ENCODE results near the gene DPP9. TPM values are rescaled to one million over a fixed set of nuclear protein-coding genes. Genes with fewer than 3 reads are reported as not detected.
A peak's percentile ranks its signal among the peaks of the same experiment; 100 is the strongest.

DPP9 gene
- total RNA-seq, 2 donors from 2014 or later = 42.1 to 50.3 TPM

DNA sequence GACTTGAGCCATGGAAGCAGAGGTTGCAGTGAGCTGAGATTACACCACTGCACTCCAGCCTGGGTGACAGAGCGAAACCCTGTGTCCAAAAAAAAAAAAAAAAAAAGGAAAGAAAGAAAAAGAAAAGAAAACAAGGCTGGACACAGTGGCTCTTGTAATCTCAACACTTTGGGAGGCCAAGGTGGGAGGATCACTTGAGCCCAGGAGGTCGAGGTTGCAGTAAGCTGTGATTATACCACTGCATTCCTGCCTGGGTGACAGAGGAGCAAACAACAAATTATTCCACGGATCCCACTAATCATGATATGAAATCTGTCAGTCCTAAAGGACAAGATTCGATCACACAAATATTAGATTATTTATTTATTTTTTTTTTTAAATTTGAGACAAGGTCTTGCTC lies 50.4 kb downstream of the DPP9 start:
- intact Hi-C loops (cut with DNase I) = no loop called here
- DNase-seq (ENCODE audit: low spot score) = no peak

DNA sequence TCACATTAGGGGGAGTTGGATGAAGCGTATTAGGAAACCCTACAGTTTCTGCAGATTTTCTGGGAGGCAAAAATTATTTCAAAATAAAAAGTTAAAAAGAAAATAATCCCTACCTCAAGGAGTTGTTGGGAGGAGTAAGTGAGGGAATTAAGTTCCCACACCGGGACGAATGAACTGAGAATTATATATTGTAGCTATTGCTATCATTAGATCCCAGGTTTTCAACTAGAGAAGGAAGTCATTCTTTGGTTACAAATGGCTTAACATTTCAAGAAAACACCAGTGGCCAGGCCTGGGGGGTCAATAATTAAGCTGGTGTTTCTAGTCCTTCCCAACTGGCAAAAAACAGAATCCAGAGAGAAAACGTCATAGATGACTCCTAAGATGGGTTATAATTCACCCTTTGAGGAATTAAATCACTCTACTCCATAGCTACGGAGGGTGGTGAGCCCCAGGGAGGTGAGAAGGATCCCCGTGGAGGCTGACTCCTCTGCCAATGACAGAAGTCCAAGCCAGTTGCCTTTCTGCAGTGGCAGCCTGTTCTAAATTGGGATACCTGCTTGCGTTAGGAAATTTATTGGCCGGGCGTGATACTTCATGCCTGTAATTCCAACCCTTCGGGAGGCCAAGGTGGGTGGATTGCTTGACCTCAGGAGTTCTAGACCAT lies 52.3 kb downstream of the DPP9 start:
- intact Hi-C loops (cut with DNase I) = no loop called here
- DNase-seq (ENCODE audit: low spot score) = no peak

DNA sequence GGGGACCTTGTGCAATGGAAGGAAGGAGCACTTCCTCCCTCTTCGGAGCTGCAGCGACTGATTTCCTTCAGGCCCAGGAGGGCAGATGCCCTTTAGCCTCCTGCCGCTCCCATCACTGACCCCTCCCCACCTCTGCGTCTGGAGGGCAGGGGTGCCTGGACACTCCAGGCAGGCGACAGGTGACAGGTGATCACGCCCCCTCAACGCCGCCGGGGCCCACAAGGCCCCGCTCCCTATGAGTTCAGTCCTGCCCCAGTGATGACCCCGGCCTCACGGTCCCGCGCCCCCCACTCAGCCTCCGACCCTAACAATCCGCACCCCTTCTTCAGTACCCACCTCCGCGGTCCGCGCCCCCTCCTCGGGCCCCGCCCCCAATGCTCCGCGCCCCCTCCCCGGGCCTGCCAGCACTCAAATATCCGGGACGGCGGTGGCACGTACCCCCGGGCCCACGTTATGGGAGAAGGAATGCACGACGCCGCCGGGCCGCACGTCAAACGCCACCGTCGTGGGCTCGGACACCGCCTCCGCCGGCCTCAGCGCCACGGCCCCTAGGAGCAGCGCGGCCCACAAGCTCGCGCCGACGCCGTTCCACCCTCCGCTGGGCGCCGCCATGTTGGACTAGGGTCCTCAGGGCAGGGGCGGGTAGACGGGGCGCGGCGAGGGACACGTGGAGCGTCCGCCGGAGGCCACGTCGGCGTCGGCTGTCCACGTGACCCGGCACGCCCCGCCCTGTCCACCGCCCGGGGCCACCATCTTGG lies 53.7 kb downstream of the DPP9 start, which contains the start of gene MYDGF:
TSS of gene MYDGF (minus strand) at position 620 of the 758 bp plus-strand sequence. CDS start at position 612, 8 bp downstream.
- intact Hi-C loops (cut with DNase I) = no loop called here
- peak; percentile 98 for DNase-seq (ENCODE audit: low spot score)

DNA sequence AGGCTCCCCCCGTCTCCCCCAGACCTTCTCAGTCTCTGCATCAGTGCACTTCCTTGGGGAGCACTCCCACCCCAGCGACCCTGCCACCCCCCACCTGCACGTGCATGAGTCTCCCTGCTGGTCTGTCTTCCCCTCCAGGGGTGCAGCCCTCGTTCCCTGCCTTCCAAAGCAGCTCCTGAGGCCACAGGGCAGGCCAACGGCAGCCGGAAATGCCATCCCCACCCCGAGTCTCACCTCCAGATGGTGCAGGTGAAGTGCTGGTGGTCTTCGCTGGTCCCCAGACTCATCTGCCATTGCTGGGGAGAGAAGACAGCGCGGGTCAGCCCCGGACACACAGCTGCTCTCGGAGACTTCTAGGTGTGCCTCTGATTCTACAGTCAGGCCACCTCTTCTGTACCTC lies 59.0 kb downstream of the DPP9 start:
- DNase-seq (ENCODE audit: low spot score) = no peak
- intact Hi-C loops (cut with DNase I) = no loop called here

DNA sequence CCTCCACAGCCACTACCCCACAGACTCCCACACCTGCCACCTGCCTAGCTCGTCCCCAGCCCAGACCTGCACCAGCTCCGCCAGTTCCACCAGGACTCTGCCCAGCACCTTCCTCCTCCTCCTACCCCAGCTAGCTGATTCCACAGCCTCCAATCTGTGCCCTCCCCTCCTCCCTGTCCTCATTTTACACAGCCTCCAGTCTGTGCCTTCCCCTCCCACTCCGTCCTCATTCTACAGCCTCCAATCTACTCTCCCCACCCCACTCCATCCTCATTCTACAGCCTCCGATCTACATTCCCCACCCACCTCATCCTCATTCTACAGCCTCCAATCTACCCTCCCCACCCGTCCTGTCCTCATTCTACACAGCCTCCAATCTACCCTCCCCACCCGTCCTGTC lies 60.8 kb downstream of the DPP9 start:
- intact Hi-C loops (cut with DNase I) = no loop called here
- no peak for DNase-seq (ENCODE audit: low spot score)

DNA sequence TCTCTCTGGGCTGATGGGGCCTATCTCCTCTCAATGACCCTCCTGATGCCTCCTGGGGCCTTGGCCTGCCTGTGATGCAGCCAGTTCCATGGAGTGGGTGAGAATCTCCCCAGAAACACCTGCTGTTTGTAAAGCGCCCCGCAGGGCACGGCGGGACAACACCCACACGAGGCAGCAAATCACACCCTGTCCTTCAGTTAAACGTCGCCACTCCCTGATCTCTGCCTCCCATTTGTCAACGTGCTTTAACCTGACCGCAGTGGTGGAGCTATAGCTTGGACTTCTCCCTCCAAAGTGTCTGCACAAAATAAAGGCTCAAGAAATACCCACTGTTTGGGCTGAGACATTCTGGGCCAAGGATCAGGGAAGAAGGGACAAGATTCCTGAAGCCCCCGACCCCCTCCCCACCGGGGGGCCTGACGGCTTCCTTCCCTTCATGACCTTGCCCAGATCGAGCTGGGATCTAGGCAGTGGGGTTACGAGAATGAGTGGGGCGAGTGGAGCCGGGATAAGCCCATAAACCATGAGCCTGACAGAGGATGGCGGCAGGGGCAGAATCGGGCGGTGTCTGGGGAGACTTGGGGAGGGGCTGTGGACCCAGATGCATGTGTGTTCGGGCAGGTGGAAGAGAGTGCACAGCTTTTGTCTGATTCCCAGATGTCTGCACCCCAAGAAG lies 61.5 kb downstream of the DPP9 start:
- intact Hi-C loops (cut with DNase I) = no loop called here
- DNase-seq (ENCODE audit: low spot score) = no peak

DNA sequence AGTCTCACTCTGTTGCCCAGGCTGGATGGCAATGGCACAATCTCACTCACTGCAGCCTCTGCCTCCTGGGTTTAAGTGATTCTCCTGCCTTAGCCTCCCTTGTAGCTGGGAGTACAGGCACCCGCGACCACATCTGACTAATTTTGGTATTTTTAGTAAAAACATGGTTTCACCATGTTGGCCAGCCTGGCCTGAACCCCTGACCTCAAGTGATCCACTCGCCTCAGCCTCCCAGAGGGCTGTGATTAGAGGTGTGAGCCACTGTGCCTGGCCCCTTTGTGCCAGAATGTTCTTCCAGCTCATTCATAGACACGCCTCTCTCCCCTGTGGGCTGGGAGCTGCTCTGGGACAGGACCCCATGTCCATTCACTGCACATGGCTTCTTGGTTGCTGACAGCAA lies 62.6 kb downstream of the DPP9 start:
- DNase-seq (ENCODE audit: low spot score) = no peak
- intact Hi-C loops (cut with DNase I) = no loop called here

DNA sequence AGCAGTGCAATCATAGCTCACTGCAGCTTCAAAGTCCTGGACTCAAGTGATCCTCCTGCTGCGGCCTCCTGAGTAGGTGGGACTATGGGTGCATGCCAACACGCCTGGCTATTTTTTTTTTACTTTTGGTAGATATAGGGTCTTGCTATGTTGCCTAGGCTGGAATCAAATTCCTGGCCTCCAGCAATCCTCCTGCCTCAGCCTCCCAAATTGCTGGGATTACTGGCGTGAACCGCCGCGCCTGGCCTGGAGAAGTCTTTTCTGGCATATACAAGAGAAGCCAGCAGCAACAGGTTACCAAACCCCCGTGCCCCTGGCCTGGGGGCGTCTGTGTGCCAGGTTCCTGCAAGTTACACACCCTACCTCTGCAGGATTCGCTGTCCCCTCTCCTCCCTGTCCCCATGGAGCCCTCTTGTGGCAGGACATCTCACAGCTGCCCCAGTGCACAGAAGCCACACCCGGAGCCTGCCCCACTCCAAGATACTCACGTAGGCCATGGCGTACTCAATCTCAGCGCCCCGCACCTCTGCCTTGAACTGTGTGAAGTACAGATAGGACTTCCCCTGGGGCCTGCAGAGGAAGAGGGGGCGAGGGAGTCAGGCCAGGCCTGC lies 63.4 kb downstream of the DPP9 start:
- DNase-seq (ENCODE audit: low spot score) = no peak
- intact Hi-C loops (cut with DNase I) = no loop called here

DNA sequence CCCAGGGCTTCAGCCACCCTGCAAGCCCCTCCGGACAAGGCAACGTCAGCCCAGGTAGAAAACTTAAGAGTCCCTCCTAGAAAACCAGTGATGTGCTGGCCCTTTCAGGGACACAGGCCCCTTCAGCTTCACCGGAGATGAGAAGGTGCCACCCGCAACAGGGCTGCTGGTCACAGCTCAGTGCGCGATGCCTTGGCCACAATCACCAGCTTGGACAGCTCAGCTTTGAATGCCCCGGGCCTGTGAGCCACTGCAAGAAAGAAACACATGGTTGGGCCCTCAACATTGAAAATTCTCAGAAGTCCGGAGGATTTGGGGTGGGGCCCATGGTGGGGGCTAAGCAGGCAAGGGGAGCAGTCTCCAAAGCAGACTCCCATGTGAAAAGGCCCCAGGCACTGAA lies 65.8 kb downstream of the DPP9 start:
- intact Hi-C loops (cut with DNase I) = no loop called here
- DNase-seq (ENCODE audit: low spot score) = no peak

DNA sequence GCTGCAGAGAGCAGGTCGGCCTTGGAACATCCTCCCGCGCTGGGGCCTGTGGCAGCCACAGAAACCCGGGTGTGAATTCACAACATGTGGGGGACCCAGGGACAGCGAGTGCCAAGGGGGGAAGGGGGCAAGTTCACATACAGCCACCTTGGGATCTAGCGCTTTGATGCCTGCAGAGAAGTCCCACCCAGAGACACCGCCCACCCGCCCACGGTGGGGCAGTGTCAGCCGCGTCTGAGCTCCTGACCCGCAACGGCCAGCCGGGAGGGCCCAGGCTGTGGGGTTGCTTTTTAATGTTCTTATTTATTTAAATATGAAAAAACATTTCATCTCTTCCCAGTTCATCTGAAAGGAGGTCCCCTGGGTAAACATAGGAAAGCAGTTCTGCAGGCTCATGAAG lies 66.4 kb downstream of the DPP9 start:
- intact Hi-C loops (cut with DNase I) = no loop called here
- no peak for DNase-seq (ENCODE audit: low spot score)

DNA sequence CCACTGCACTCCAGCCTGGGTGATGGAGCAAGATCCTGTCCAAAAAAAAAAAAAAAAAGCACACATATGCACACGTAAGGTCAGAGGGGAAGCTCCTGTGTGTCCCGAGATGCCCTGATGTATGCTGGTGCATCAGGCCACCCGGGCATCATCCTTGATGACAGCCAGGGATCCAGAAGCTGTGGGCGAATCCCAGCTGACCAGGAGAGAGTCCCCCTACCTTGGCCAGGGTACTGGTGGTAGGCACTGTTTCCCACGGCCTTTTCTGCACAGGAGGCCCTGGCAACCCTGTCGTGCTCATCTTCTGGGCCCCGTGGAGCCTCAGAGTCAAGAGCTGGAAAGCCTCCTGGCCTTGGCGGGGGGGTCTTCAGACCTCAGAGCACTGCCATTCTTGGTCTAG lies 67.5 kb downstream of the DPP9 start:
- DNase-seq (ENCODE audit: low spot score) = no peak
- intact Hi-C loops (cut with DNase I) = no loop called here

DNA sequence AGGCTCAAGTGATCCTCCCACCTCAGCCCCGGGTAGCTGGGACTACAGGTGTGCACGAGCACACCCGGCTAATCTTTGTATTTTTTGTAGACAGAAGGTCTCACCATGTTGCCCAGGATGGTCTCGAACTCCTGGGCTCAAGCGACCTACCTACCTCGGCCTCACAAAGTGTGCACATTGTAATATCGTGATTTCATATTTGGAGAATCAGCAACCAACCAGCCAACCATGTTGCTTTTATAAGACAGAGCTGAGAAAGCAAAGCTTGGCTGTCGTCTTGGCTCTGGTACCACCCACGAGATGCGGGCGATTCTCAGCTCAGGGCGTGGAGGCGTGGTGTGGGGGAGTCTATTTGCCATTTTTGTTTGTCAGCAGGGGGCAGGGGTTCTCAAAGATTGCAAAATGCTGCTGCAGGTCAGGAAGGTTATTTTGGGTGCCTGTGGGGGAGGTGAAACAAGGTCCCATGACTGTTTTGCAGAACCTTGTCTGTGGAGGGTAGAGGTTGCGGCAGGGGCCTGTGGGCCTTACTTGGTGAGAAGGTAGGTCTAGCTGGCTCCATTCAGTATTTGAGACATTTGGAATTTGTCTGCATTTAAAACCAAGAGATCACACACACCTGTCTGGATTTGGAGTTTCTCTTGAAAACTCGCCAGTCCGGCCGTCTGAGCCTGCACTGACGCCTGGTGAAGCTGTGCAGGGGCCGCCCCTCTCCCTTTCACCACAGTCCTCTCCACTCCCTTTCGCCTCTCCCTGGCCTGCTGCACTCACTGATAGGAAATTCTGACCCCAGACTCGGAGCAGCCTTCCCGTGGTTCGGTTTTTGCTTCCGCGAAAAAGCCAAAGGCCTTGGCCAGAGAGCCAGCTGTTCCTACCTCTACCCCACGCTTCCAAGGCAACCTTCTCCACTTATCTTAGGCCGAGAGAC lies 68.9 kb downstream of the DPP9 start:
- intact Hi-C loops (cut with DNase I) = no loop called here
- DNase-seq (ENCODE audit: low spot score) = no peak

DNA sequence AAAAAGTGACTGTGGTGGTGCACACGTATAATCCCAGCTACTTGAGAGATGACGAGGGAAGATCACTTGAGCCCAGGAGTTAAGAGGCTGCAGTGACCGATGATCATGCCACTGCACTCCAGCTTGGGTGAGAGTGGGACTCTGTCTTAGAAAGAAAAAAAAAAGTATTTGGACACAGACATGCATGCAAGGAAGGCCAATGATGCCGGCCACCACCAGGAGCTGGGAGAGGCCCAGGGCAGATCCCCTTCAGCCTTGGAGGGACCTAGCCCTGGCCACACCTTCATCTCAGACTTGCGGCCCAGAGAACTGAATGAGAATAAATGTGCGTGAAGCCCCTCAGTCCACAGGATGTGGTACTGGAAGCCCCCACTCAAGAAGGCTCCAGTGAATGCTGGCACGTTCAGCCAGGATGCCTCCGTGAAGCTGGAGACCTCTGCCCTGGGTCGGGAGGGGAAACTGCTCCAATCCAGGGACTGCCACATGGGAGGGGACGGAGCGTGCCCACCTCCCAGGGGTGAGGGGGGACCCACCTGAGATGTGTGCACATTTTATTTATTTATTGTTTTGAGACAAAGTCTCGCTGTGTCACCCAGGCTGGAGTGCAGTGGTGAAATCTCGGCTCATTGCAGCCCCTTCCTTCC lies 69.7 kb downstream of the DPP9 start:
- intact Hi-C loops (cut with DNase I) = no loop called here

DNA sequence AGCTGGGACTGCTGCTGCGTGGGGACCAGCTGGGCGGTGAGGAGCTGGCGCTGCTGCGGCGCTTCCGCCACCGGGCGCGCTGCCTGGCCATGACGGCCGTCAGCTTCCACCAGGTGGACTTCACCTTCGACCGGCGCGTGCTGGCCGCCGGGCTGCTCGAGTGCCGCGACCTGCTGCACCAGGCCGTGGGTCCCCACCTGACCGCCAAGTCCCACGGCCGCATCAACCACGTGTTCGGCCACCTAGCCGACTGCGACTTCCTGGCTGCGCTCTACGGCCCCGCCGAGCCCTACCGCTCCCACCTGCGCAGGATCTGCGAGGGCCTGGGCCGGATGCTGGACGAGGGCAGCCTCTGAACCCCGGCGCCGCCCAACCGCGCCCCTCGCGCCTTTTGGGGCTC lies 71.6 kb downstream of the DPP9 start:
- intact Hi-C loops (cut with DNase I) = no loop called here
- no peak for DNase-seq (ENCODE audit: low spot score)

More for the DNA sequence above, 69.7 kb downstream of the DPP9 start:
- DNase-seq (ENCODE audit: low spot score) = no peak

DNA sequence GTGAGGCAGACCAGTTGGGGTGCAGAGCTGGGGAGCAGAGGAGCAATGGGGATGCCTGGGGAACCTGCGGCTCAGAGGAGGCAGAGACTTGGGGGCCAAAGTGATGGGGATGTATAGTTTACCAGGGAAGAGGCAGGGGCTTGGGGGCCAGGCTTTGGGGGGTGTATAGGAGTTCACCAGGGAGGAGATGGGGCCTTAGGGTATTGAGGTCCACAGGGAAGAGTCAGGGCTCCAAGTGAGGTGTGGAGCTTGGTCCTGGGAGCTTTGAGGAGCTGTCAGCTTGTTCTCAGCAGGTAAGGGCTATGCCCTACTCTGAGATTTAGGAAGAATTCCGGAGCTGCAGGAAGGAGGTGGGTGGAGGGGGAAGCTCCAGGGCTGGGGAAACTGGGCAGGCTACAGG lies 73.5 kb downstream of the DPP9 start:
- DNase-seq (ENCODE audit: low spot score) = no peak
- intact Hi-C loops (cut with DNase I) = no loop called here

DNA sequence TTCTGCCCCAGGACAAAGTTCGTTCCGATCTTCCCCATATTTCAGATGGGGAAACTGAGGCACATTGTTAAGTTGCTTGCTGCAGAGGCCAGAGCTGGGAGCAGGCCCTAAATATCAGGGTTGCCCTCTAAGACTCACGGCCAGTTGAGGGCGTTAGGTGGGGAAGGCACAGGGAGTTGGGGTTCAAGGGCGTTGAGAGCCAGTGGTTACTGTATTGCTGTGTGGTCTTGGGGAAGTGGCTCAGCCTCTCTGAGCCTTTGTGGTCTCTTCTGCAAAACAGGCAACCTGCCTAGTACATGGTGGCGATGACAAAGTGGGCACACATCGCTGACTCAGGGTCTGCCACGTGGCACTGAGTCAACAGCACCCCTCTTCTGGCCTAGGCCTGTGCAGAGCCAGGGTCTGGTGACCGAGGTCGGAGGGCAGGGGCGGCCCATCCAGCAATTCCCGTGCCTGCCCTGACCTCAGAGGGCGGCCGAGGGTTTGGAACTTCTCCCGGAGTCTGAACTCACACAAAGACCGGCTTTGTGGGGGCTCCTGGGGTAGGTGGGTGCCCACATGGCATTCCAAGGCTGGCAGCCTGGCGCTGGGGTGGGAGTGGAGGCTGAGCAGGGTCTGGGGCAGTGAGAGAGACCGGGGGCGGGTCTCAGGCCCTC lies 74.1 kb downstream of the DPP9 start:
- intact Hi-C loops (cut with DNase I) = no loop called here

DNA sequence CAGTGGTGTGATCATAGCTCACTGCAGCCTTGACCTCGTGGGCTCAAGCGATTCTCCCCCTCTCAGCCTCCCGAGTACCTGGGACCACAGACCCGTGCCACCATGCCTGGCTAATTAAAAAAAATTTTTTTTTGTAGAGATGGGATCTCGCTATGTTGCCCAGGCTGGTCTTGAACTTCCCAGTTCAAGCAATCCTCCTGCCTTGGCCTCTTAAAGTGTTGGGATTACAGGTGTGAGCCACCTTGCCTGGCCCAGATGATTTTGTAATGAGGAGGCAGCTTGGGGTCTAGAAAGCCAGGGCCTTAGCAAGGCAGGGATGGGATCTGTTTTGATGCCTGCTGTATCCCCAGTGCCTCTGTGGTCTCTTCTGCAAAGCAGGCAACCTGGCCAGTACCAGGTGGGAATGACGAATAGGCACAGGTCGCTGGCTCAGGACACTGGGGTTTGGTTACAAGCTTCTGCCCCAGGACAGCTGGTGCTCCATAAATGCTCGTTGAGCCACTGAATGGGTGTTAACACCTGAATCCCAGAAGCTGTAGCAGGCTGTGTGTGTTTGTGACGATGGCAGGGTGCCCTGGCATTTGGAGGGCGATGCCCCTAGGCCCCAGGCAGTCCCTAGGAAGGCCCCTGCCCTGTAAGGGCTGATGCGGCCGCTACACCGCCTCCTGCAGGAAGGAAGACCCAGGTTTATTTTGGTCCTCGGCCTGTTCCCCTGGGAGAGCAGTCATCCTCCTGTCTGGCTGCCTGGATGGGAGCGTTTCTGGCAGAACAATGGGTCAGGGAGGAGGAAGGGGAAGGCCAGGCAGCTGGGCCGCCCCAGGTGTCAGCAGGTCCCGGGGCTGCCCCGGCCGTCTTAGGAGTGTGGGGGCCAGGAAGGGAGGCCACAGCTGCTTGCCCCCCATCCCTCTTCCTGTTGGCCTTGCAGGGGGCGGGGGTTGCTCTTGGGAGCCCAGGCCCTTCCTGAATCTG lies 75.7 kb downstream of the DPP9 start:
- DNase-seq (ENCODE audit: low spot score) = peak; percentile 82
- intact Hi-C loops (cut with DNase I) = no loop called here

More for the DNA sequence above, 74.1 kb downstream of the DPP9 start:
- no peak for DNase-seq (ENCODE audit: low spot score)

Data from posterior vena cava (tissue), 2 donors.